Heart right ventricle (tissue), 16 donors: ENCODE data around the gene GANC. TPM values are rescaled to one million over a fixed set of nuclear protein-coding genes. Genes with fewer than 3 reads are reported as not detected.

Experiments used
- ATAC-seq, 8 donors: fragments of 200-7000 bp; cut with Tn5 transposase; one replicate each; pipeline ENCODE4 v1.9.1; 2020; ENCODE audit warnings: mild to moderate bottlenecking in 8 of 8, moderate library complexity in 8 of 8, moderate number of reproducible peaks in 1 of 8
- DNase-seq, 2 donors: peaks; one replicate each; pipeline ENCODE4 v3.0.0-alpha.2; 2020
- H3K27ac ChIP-seq, 10 donors: fragments of 200-600 bp; sonication (generic) in 2 of 10; one replicate each; pipeline versions ENCODE4 v1.5.0 to v1.8.0; 2020 to 2022; ENCODE audit warnings: mild to moderate bottlenecking in 3 of 10
- H3K27me3 ChIP-seq, 7 donors: fragments of 200-600 bp; one replicate each; pipeline ENCODE4 v1.8.0; 2021 to 2022; ENCODE audit warnings: mild to moderate bottlenecking in 2 of 7
- H3K36me3 ChIP-seq, 9 donors: fragments of 200-600 bp; sonication (generic) in 1 of 9; one replicate each; pipeline versions ENCODE4 v1.5.0 to v1.8.0; 2020 to 2022; ENCODE audit warnings: mild to moderate bottlenecking in 2 of 9
- H3K4me1 ChIP-seq, 9 donors: fragments of 200-600 bp; sonication (generic) in 1 of 9; one replicate each; pipeline versions ENCODE4 v1.5.0 to v1.8.0; 2020 to 2022; ENCODE audit warnings: mild to moderate bottlenecking in 4 of 9
- H3K4me3 ChIP-seq, 10 donors: fragments of 200-600 bp; sonication (generic) in 2 of 10; one replicate each; pipeline versions ENCODE4 v1.5.0 to v1.8.0; 2020 to 2022; ENCODE audit warnings: mild to moderate bottlenecking in 7 of 10, moderate library complexity in 2 of 10
- H3K9me3 ChIP-seq, 11 donors: fragments of 200-600 bp in 10 of 11; sonication (generic) in 2 of 11; one replicate each; pipeline versions ENCODE4 v1.5.0 to v1.8.0; 2013 to 2022; ENCODE audit warnings: mild to moderate bottlenecking in 2 of 11, control low read depth in 1 of 11, moderate library complexity in 1 of 11
- CTCF ChIP-seq, 9 donors: fragments of 200-600 bp; sonication (generic) in 2 of 9; IDR thresholded peaks; one replicate each; pipeline versions ENCODE4 v1.5.0 to v1.8.0; 2021 to 2022; ENCODE audit warnings: antibody characterized with exemption in 9 of 9, mild to moderate bottlenecking in 5 of 9, moderate library complexity in 1 of 9
- WGBS, 2 donors: extraction: QIAGEN DNeasy Blood & Tissue Kit; methylation state at CpG; one replicate each; pipeline ENCODE4 v1.1.7; 2013; ENCODE audit warnings: inconsistent platforms in 1 of 2; 5-methylcytosine and 5-hydroxymethylcytosine counted together
- intact Hi-C, 10 donors: fragments of 100-400 bp; cut with DNase I; formaldehyde crosslinking; loops; one replicate each; pipeline versions ENCODE4 v1.11.1 to v1.14.2; 2022
- polyA plus RNA-seq, 2 donors: library from polyadenylated mRNA; stranded (reverse); fragments of 200-250 nt; gene quantifications; one replicate each; pipeline ENCODE4 v1.2.3, GENCODE V29; 2013
- total RNA-seq, 10 donors: library from RNA; stranded (reverse); fragmentation: NEBNext Ultra II Directional in 3 of 10; extraction: Animal tissue kit (Norgen Biotek cat#: 25700) in 3 of 10; gene quantifications; one replicate each; pipeline versions ENCODE4 v1.2.1 to v1.2.4, GENCODE V29; 2021 to 2023
- donor health status: Arrhythmogenic right ventricular cardiomyopathy.
- donor health status: ischemic (EF 13 %, LVEDD 7.1; RV severe dilation, severe dysfunction).
- donor health status: healthy with polysubstance abuse.
- donor health status: DM: no; HTN: yes; CAD: no.
- donor health status: DM: no; HTN: no; CAD: no.
- donor health status: ischemic (EF 25% LVEDD 6.9; RV normal size, moderate dysfunction).
- donor health status: ischemic (EF 25% LVEDD 5.7; RV mildly dilated, moderate dysfunction).
- donor health status: healthy.
- donor health status: DM: yes; HTN: yes; CAD: no.
- donor health status: Ischemic cardiomyopathy.
- donor health status: ischemic (EF 35%, LVEDD 5.7; RV mildly dilated, moderate dysfunction).
- donor health status: nonischemic (EF 11% LVEDD 7.7; RV severe dilation, severe dysfunction).
- donor health status: DM: yes; HTN: yes; CAD: no.
- donor health status: PGD.
- donor health status: ischemic (EF 29% LVEDD 5.4; RV normal size, mild dysfunction).
- donor health status: nonischemic (EF 23%, LVEDD 6.1; RV moderate dilation, normal function).

GANC gene
- total and polyA plus RNA-seq, 12 donors: 5.3 to 25.8 (median 17.6) TPM

GRCh38 chr15:42343596-42344232, 70.7 kb downstream of the GANC start:
- Histone ChIP-seq H3K27ac (peak overlapping the region in 1 of 10 donors; percentile 8), H3K4me3 (no peak overlapping the region), H3K27me3 (no peaks in the 10 kb centered on the region), H3K4me1 (peaks cover 0 to 11% (median 3%) of the 10 kb centered on the region in 9 donors), H3K36me3 (peaks cover 0 to 87% (median 18%) of the 10 kb centered on the region in 9 donors), H3K9me3 (no peaks in the 10 kb centered on the region)
- TF ChIP-seq CTCF (IDR thresholded peaks at IDR 0.05): no peak
- intact Hi-C loops: no loop called here
- WGBS, 2 donors: 87 to 93% methylated on average over 6 of the region's 6 CpGs
- DNase-seq (no peak), ATAC-seq (no peak)

GRCh38 chr15:42344763-42345162, 71.8 kb downstream of the GANC start:
- intact Hi-C loops: no loop called here
- no peak overlapping the region for H3K4me3 ChIP-seq
- H3K27ac ChIP-seq: peak overlapping the region in 1 of 10 donors; percentile 18
- 34 to 52% methylated on average over 5 of the region's 5 CpGs for WGBS, 2 donors
- H3K27me3 ChIP-seq: no peaks in the 10 kb centered on the region
- ATAC-seq (peak in 6 of 8 donors; percentile 17 to 65 (median 44)), DNase-seq (no peak)
- peaks cover 0 to 9% (median 0%) of the 10 kb centered on the region in 9 donors for H3K4me1 ChIP-seq
- no peak for TF ChIP-seq CTCF (IDR thresholded peaks at IDR 0.05)
- H3K36me3 ChIP-seq: peaks cover 0 to 97% (median 27%) of the 10 kb centered on the region in 9 donors
- no peaks in the 10 kb centered on the region for H3K9me3 ChIP-seq

- H3K4me1 ChIP-seq: peaks cover 0 to 9% (median 0%) of the 10 kb centered on the region in 9 donors
- intact Hi-C loops: no loop called here
- H3K36me3 ChIP-seq: peaks cover 0 to 98% (median 27%) of the 10 kb centered on the region in 9 donors
- no peak overlapping the region for H3K27ac ChIP-seq
- no peak overlapping the region for H3K4me3 ChIP-seq
- no peaks in the 10 kb centered on the region for H3K27me3 ChIP-seq
- 92% methylated on average over 3 of the region's 3 CpGs for WGBS, 2 donors
- DNase-seq (no peak), ATAC-seq (no peak)
- H3K9me3 ChIP-seq: no peaks in the 10 kb centered on the region
- TF ChIP-seq CTCF (IDR thresholded peaks at IDR 0.05): no peak
These were observed 72.5 kb downstream of the GANC start for GRCh38 chr15:42345504-42345903.

GRCh38 chr15:42348083-42348482, 75.1 kb downstream of the GANC start:
- intact Hi-C loops: no loop called here
- H3K36me3 ChIP-seq: peaks cover 0 to 100% (median 43%) of the 10 kb centered on the region in 9 donors
- 84 to 91% methylated on average over 5 of the region's 5 CpGs for WGBS, 2 donors

More at GRCh38 chr15:42348083-42348482, 75.1 kb downstream of the GANC start:
- ATAC-seq (no peak), DNase-seq (no peak)
- no peak for TF ChIP-seq CTCF (IDR thresholded peaks at IDR 0.05)
- Histone ChIP-seq H3K27me3 (no peaks in the 10 kb centered on the region), H3K9me3 (no peaks in the 10 kb centered on the region), H3K4me1 (peaks cover 0 to 9% (median 0%) of the 10 kb centered on the region in 9 donors), H3K27ac (no peak overlapping the region), H3K4me3 (no peak overlapping the region)
